HCT116 (cell line): Measurements from ENCODE around the gene ISCA2. TPM values are rescaled to one million over a fixed set of nuclear protein-coding genes. Genes with fewer than 3 reads are reported as not detected.

Source experiments
- ATAC-seq: fragments of 200-7000 bp; cut with Tn5 transposase; 2 replicates; pipeline ENCODE4 v1.9.1; 2020; ENCODE audit warnings: mild to moderate bottlenecking, moderate library complexity
- BruUV-seq: library from RNA; stranded (reverse); fragments of 400-500 nt; replicated peaks from 2 replicates; lab custom pipeline; 2021; lab: Mats Ljungman, UMichigan
- CTCF ChIA-PET: fragments of 300-600 bp; sonication (Branson Sonifier 250); formaldehyde crosslinking; loops from one replicate; lab custom pipeline; 2021; ENCODE audit warnings: antibody characterized with exemption; lab: Charles Lee
- POLR2A ChIA-PET: fragments of 300-600, 350-600 bp; sonication (Branson Sonifier 250); formaldehyde crosslinking; loops from one replicate; lab custom pipeline; 2021; ENCODE audit warnings: antibody characterized with exemption; lab: Charles Lee
- RAD21 ChIA-PET, 2 experiments: fragments of 300-600 bp; sonication (Branson Sonifier 250); formaldehyde crosslinking; loops; one replicate each; lab custom pipeline; 2023; ENCODE audit warnings: low total read pairs in 2 of 2; ENCODE audit not compliant: uncharacterized antibody in 2 of 2, unreplicated experiment in 2 of 2, low non-redundant PET in 1 of 2; lab: Charles Lee
- DNase-seq: peaks from one replicate; pipeline ENCODE4 v3.0.0-alpha.2; 2010; ENCODE audit warnings: low read depth, low spot score
- H2AFZ ChIP-seq: fragments of 200-600 bp; shearing (Covaris generic), sonication (generic); 2 replicates; pipeline ENCODE4 v1.6.1; 2017; ENCODE audit warnings: low read depth, mixed run types, mixed read lengths, antibody characterized with exemption, low read length; ENCODE audit not compliant: poor library complexity, severe bottlenecking
- H3K27ac ChIP-seq: 2 replicates; pipeline ENCODE4 v1.5.1; 2012; ENCODE audit warnings: low read depth, low read length
- H3K27me3 ChIP-seq: fragments of 200-600 bp; sonication (generic); 2 replicates; pipeline ENCODE4 v1.6.1; 2016; ENCODE audit warnings: mixed run types, low read length, mixed read lengths; ENCODE audit not compliant: insufficient read depth
- H3K36me3 ChIP-seq, 2 experiments: fragments of 200-500 bp in 1 of 2; fragments of 200-600 bp in 1 of 2; sonication (Bioruptor generic) in 1 of 2; sonication (generic) in 1 of 2; 2 replicates each; pipeline versions ENCODE4 v1.5.1 to v1.6.1; 2014 to 2016; ENCODE audit warnings: low read length in 2 of 2, inconsistent platforms in 1 of 2, mixed read lengths in 1 of 2, mixed run types in 1 of 2; ENCODE audit not compliant: insufficient read depth in 2 of 2, control insufficient read depth in 1 of 2
- H3K4me1 ChIP-seq, 2 experiments: fragments of 200-600 bp in 1 of 2; sonication (generic) in 1 of 2; 2 replicates each; pipeline versions ENCODE4 v1.5.1 to v1.6.1; 2012 to 2017; ENCODE audit warnings: low read length in 2 of 2, inconsistent platforms in 1 of 2, mild to moderate bottlenecking in 1 of 2, mixed read lengths in 1 of 2, mixed run types in 1 of 2, moderate library complexity in 1 of 2; ENCODE audit not compliant: insufficient read depth in 2 of 2, control insufficient read depth in 1 of 2
- H3K4me2 ChIP-seq: fragments of 200-600 bp; sonication (generic); 2 replicates; pipeline ENCODE4 v1.6.1; 2017; ENCODE audit warnings: mixed run types, low read length, mixed read lengths
- H3K4me3 ChIP-seq, 2 experiments: fragments of 200-600 bp in 1 of 2; sonication (generic) in 1 of 2; replicated peaks in 1 of 2; 2 replicates each; pipeline ENCODE4 v1.5.1; 2011 to 2016; ENCODE audit warnings: low read length in 2 of 2, control low read depth in 1 of 2, low read depth in 1 of 2, mild to moderate bottlenecking in 1 of 2, mixed read lengths in 1 of 2, mixed run types in 1 of 2
- H3K79me2 ChIP-seq: fragments of 200-600 bp; sonication (generic); 2 replicates; pipeline ENCODE4 v1.6.1; 2017; ENCODE audit warnings: mild to moderate bottlenecking, mixed run types, low read length, moderate library complexity, mixed read lengths; ENCODE audit not compliant: insufficient read depth
- H3K9ac ChIP-seq: fragments of 200-600 bp; sonication (generic); 2 replicates; pipeline ENCODE4 v1.6.1; 2016; ENCODE audit warnings: low read length, mixed read lengths
- H3K9me2 ChIP-seq: fragments of 200-600 bp; sonication (generic), shearing (Covaris generic); 2 replicates; pipeline ENCODE4 v1.6.1; 2017; ENCODE audit warnings: mixed run types, mild to moderate bottlenecking, moderate library complexity; ENCODE audit not compliant: insufficient read depth
- H3K9me3 ChIP-seq, 2 experiments: fragments of 200-500 bp in 1 of 2; fragments of 200-600 bp in 1 of 2; sonication (Bioruptor generic) in 1 of 2; sonication (generic) in 1 of 2; 2 replicates each; pipeline ENCODE4 v1.6.1; 2014 to 2017; ENCODE audit warnings: low read length in 2 of 2, mixed read lengths in 2 of 2, inconsistent platforms in 1 of 2, low read depth in 1 of 2, mild to moderate bottlenecking in 1 of 2, mixed run types in 1 of 2, moderate library complexity in 1 of 2; ENCODE audit not compliant: control insufficient read depth in 1 of 2, insufficient read depth in 1 of 2
- H4K20me1 ChIP-seq: fragments of 200-600 bp; sonication (generic), shearing (Covaris generic); 2 replicates; pipeline ENCODE4 v1.6.1; 2017; ENCODE audit warnings: mixed run types, mild to moderate bottlenecking, moderate library complexity; ENCODE audit not compliant: insufficient read depth
- ATF3 ChIP-seq: IDR thresholded peaks from 2 replicates; pipeline ENCODE4 v1.6.1; 2012
- CEBPB ChIP-seq: IDR thresholded peaks from 2 replicates; pipeline ENCODE4 v1.6.1; 2012; ENCODE audit warnings: low read depth
- EGR1 ChIP-seq: IDR thresholded peaks from 2 replicates; pipeline ENCODE4 v1.6.1; 2012; ENCODE audit warnings: low read depth
- ELF1 ChIP-seq: IDR thresholded peaks from 2 replicates; pipeline ENCODE4 v1.6.1; 2012; ENCODE audit warnings: low read depth, borderline replicate concordance
- EZH2 ChIP-seq: fragments of 200-600 bp; sonication (generic); IDR thresholded peaks from 2 replicates; pipeline ENCODE4 v1.6.1; 2017; ENCODE audit warnings: antibody characterized with exemption, mixed run types
- EZH2phosphoT487 ChIP-seq: fragments of 200-600 bp; IDR thresholded peaks from 2 replicates; pipeline ENCODE4 v1.6.1; 2018; ENCODE audit warnings: antibody characterized with exemption, borderline replicate concordance
- FOSL1 ChIP-seq: IDR thresholded peaks from 2 replicates; pipeline ENCODE4 v1.6.1; 2012; ENCODE audit warnings: low read depth
- JUND ChIP-seq: IDR thresholded peaks from 2 replicates; pipeline ENCODE4 v1.6.1; 2012
- POLR2A ChIP-seq: IDR thresholded peaks from 2 replicates; pipeline ENCODE4 v1.7.0; 2011; ENCODE audit warnings: borderline replicate concordance; ENCODE audit not compliant: insufficient read depth, insufficient read length; ENCODE audit errors: extremely low read depth
- POLR2AphosphoS5 ChIP-seq: IDR thresholded peaks from 2 replicates; pipeline ENCODE4 v1.6.1; 2011; ENCODE audit warnings: mild to moderate bottlenecking, low read depth, low read length, moderate library complexity
- SP1 ChIP-seq: IDR thresholded peaks from 2 replicates; pipeline ENCODE4 v1.6.1; 2012; ENCODE audit warnings: low read depth
- ZBTB33 ChIP-seq: IDR thresholded peaks from 2 replicates; pipeline ENCODE4 v1.6.1; 2011; ENCODE audit warnings: mild to moderate bottlenecking, low read length, moderate library complexity; ENCODE audit not compliant: insufficient replicate concordance; ENCODE audit errors: extremely low read depth
- ZNF274 ChIP-seq: fragments of 200-500 bp; sonication (Bioruptor generic); IDR thresholded peaks from 2 replicates; pipeline ENCODE4 v1.6.1; 2014; ENCODE audit warnings: mild to moderate bottlenecking, low read depth, low read length, inconsistent platforms
- intact Hi-C: fragments of 100-400 bp; cut with micrococcal nuclease; formaldehyde crosslinking; loops from 2 replicates; pipeline ENCODE4 v1.10.0; 2022
- total RNA-seq: library from RNA; stranded (reverse); gene quantifications from one replicate; pipeline ENCODE4 v1.2.1, GENCODE V29; 2021; ENCODE audit not compliant: unreplicated experiment

Gene ISCA2
- total RNA-seq, 1 experiment from 2014 or later = 27.5 TPM

- POLR2A ChIA-PET = no interaction called here
- RAD21 ChIA-PET = no interaction called here
- no peaks in the 10 kb centered on the region for H3K9me3 ChIP-seq
- ATAC-seq = no peak
- no peak for DNase-seq
- CTCF ChIA-PET = no interaction called here
- H3K4me2 ChIP-seq = no peak overlapping the region
- BruUV-seq = no TSS peak
- no peak for TF ChIP-seq ELF1
- TF ChIP-seq ZBTB33 = no peak
- no peak for TF ChIP-seq CEBPB
- TF ChIP-seq SP1 = no peak
- no peak for TF ChIP-seq POLR2A
- TF ChIP-seq JUND = no peak
- no peak for TF ChIP-seq POLR2AphosphoS5
- TF ChIP-seq EGR1 = no peak
- no peak for TF ChIP-seq FOSL1
- no peak for TF ChIP-seq ATF3
- no peak for TF ChIP-seq ZNF274
- TF ChIP-seq EZH2 = no peak
- no peak for TF ChIP-seq EZH2phosphoT487
- H3K27me3 ChIP-seq = 0 out of 2 replicates have a peak, but pooled peaks cover 4% of the 10 kb centered on the region
- no peaks in the 10 kb centered on the region for H4K20me1 ChIP-seq
- H3K9ac ChIP-seq = no peak overlapping the region
- intact Hi-C loops = no loop called here
- H3K27ac ChIP-seq = no peak overlapping the region
- no peaks in the 10 kb centered on the region for H3K36me3 ChIP-seq
- 0 out of 4 replicates have a peak, but pooled peaks cover 0 to 3% of the 10 kb centered on the region in 2 experiments for H3K4me1 ChIP-seq
- H2AFZ ChIP-seq = no peak overlapping the region
- H3K9me2 ChIP-seq = no peaks in the 10 kb centered on the region
- no peaks in the 10 kb centered on the region for H3K79me2 ChIP-seq
- H3K4me3 ChIP-seq = no peak overlapping the region
These were observed 29.9 kb upstream of the ISCA2 start for GRCh38 chr14:74463697-74464096.
